Neural cell (in vitro differentiated cells): ENCODE measurements around the gene NDUFA8. TPM values are rescaled to one million over a fixed set of nuclear protein-coding genes. Genes with fewer than 3 reads are reported as not detected.
A peak's percentile ranks its signal among the peaks of the same experiment; 100 is the strongest.

Source experiments
- H2AFZ ChIP-seq: fragments of 200-600, 300-800 bp; sonication (generic), shearing (Covaris generic); 2 replicates; pipeline ENCODE4 v1.6.0; 2014; ENCODE audit warnings: low read depth, mild to moderate bottlenecking, antibody characterized with exemption, low read length, moderate library complexity
- H3F3A ChIP-seq: fragments of 200-600 bp; shearing (Covaris generic); 2 replicates; pipeline ENCODE4 v1.6.1; 2016; ENCODE audit warnings: mild to moderate bottlenecking, moderate library complexity, mixed read lengths, antibody characterized with exemption, low read length; ENCODE audit not compliant: insufficient read depth, poor library complexity, severe bottlenecking
- H3K27ac ChIP-seq: fragments of 200-600, 300-800 bp; sonication (generic), shearing (Covaris generic); 2 replicates; pipeline ENCODE4 v1.5.1; 2014; ENCODE audit warnings: mild to moderate bottlenecking, low read length, moderate library complexity
- H3K27me3 ChIP-seq: fragments of 300-800, 200-600 bp; sonication (generic), shearing (Covaris generic); 2 replicates; pipeline ENCODE4 v1.6.0; 2014; ENCODE audit warnings: mild to moderate bottlenecking, low read depth, low read length, moderate library complexity; ENCODE audit not compliant: insufficient read depth
- H3K36me3 ChIP-seq: fragments of 300-800, 200-600 bp; sonication (generic), shearing (Covaris generic); 2 replicates; pipeline ENCODE4 v1.5.1; 2014; ENCODE audit warnings: mild to moderate bottlenecking, antibody characterized with exemption, low read length, moderate library complexity; ENCODE audit not compliant: insufficient read depth
- H3K4me2 ChIP-seq: fragments of 300-800, 200-600 bp; sonication (generic), shearing (Covaris generic); 2 replicates; pipeline ENCODE4 v1.6.0; 2014; ENCODE audit warnings: mild to moderate bottlenecking, low read length
- H3K4me3 ChIP-seq: fragments of 300-800, 200-600 bp; sonication (generic), shearing (Covaris generic); 2 replicates; pipeline ENCODE4 v1.5.1; 2014; ENCODE audit warnings: mild to moderate bottlenecking, low read length, moderate library complexity
- H3K79me2 ChIP-seq: fragments of 200-600 bp; shearing (Covaris generic); replicated peaks from 2 replicates; pipeline ENCODE4 v1.6.0; 2014; ENCODE audit warnings: mild to moderate bottlenecking, low read length, moderate library complexity; ENCODE audit not compliant: insufficient read depth
- H3K9ac ChIP-seq: fragments of 300-800, 200-600 bp; sonication (generic), shearing (Covaris generic); 2 replicates; pipeline ENCODE4 v1.6.1; 2016; ENCODE audit warnings: mild to moderate bottlenecking, low read length, mixed read lengths
- H3K9me2 ChIP-seq: fragments of 200-600 bp; shearing (Covaris generic); 2 replicates; pipeline ENCODE4 v1.6.1; 2016; ENCODE audit warnings: mild to moderate bottlenecking, low read length, mixed read lengths; ENCODE audit not compliant: insufficient read depth
- H3K9me3 ChIP-seq: fragments of 200-600, 300-800 bp; sonication (generic), shearing (Covaris generic); 2 replicates; pipeline ENCODE4 v1.6.1; 2016; ENCODE audit warnings: mild to moderate bottlenecking, mixed run types, low read length, moderate library complexity, mixed read lengths
- H4K20me1 ChIP-seq: fragments of 200-600 bp; shearing (Covaris generic); 2 replicates; pipeline ENCODE4 v1.6.1; 2016; ENCODE audit warnings: mild to moderate bottlenecking, mixed run types; ENCODE audit not compliant: insufficient read depth
- CTCF ChIP-seq: fragments of 450-650 bp; IDR thresholded peaks from 2 replicates; pipeline ENCODE4 v1.5.1; 2014; ENCODE audit warnings: antibody characterized with exemption, mild to moderate bottlenecking, moderate library complexity; ENCODE audit not compliant: poor library complexity, severe bottlenecking
- EP300 ChIP-seq: fragments of 450-650 bp; conservative IDR thresholded peaks from 2 replicates; pipeline ENCODE4 v1.6.1; 2014; ENCODE audit warnings: antibody characterized with exemption, mild to moderate bottlenecking, moderate library complexity; ENCODE audit not compliant: poor library complexity, severe bottlenecking
- EZH2 ChIP-seq: fragments of 200-600, 300-800 bp; shearing (Covaris generic), sonication (generic); IDR thresholded peaks from 2 replicates; pipeline ENCODE4 v1.6.1; 2014; ENCODE audit warnings: antibody characterized with exemption, low read length, borderline replicate concordance, mild to moderate bottlenecking; ENCODE audit not compliant: insufficient read depth, poor library complexity, severe bottlenecking
- MXI1 ChIP-seq: fragments of 450-650 bp; conservative IDR thresholded peaks from 2 replicates; pipeline ENCODE4 v1.6.1; 2014; ENCODE audit warnings: antibody characterized with exemption, mild to moderate bottlenecking; ENCODE audit not compliant: poor library complexity, severe bottlenecking
- POLR2AphosphoS5 ChIP-seq: IDR thresholded peaks from 2 replicates; pipeline ENCODE4 v1.6.1; 2012
- RAD21 ChIP-seq: fragments of 450-650 bp; conservative IDR thresholded peaks from 2 replicates; pipeline ENCODE4 v1.6.1; 2014; ENCODE audit warnings: antibody characterized with exemption, mild to moderate bottlenecking, moderate library complexity
- REST ChIP-seq: IDR thresholded peaks from 2 replicates; pipeline ENCODE4 v1.6.1; 2012; ENCODE audit warnings: borderline replicate concordance
- SMC3 ChIP-seq: fragments of 450-650 bp; conservative IDR thresholded peaks from 2 replicates; pipeline ENCODE4 v1.6.1; 2014; ENCODE audit warnings: antibody characterized with exemption, mild to moderate bottlenecking, moderate library complexity; ENCODE audit not compliant: poor library complexity
- TAF1 ChIP-seq: IDR thresholded peaks from 2 replicates; pipeline ENCODE4 v1.6.1; 2012; ENCODE audit warnings: low read depth
- polyA plus RNA-seq: library from polyadenylated mRNA; depleted of rRNA; stranded (reverse); fragments of >200 nt; gene quantifications from 2 replicates; pipeline ENCODE4 v1.2.3, GENCODE V29; 2014

Gene NDUFA8
- polyA plus RNA-seq, 1 donor from 2014 or later, result 65.0 TPM

GRCh38 chr9:122099271-122099869 lies 60.2 kb downstream of the NDUFA8 start:
- Histone ChIP-seq H3K36me3 (no peaks in the 10 kb centered on the region), H3K4me3 (no peak overlapping the region), H3K4me2 (no peak overlapping the region), H3K79me2 (no peaks in the 10 kb centered on the region), H3K9ac (no peak overlapping the region), H2AFZ (no peak overlapping the region), H3F3A (no peaks in the 10 kb centered on the region), H3K9me3 (no peaks in the 10 kb centered on the region), H3K9me2 (no peaks in the 10 kb centered on the region), H3K27me3 (peaks cover 2% of the 10 kb centered on the region), H4K20me1 (no peaks in the 10 kb centered on the region), H3K27ac (no peak overlapping the region)
- TF ChIP-seq POLR2AphosphoS5, result no peak
- TF ChIP-seq EZH2, result no peak
- TF ChIP-seq MXI1, result no peak
- TF ChIP-seq EP300, result no peak
- TF ChIP-seq TAF1, result no peak
- TF ChIP-seq RAD21, result peak; percentile 85
- peak; percentile 92 for TF ChIP-seq SMC3
- no peak for TF ChIP-seq REST
- TF ChIP-seq CTCF, result peak; percentile 88

GRCh38 chr9:122097679-122098315 lies 61.8 kb downstream of the NDUFA8 start:
- H3K79me2 ChIP-seq, result no peaks in the 10 kb centered on the region
- no peaks in the 10 kb centered on the region for H3K36me3 ChIP-seq
- H3K9me3 ChIP-seq, result no peaks in the 10 kb centered on the region
- no peak overlapping the region for H3K4me2 ChIP-seq
- no peaks in the 10 kb centered on the region for H4K20me1 ChIP-seq
- no peak overlapping the region for H3K4me3 ChIP-seq
- no peaks in the 10 kb centered on the region for H3K9me2 ChIP-seq
- H3K27ac ChIP-seq, result no peak overlapping the region
- TF ChIP-seq EP300, result no peak
- TF ChIP-seq MXI1, result no peak
- no peak for TF ChIP-seq TAF1
- no peak for TF ChIP-seq EZH2
- TF ChIP-seq CTCF, result no peak
- TF ChIP-seq RAD21, result no peak
- H3K9ac ChIP-seq, result no peak overlapping the region
- H2AFZ ChIP-seq, result no peak overlapping the region
- H3F3A ChIP-seq, result no peaks in the 10 kb centered on the region
- H3K27me3 ChIP-seq, result peaks cover 9% of the 10 kb centered on the region
